Astrocyte of the hippocampus (primary cell): ENCODE results near the gene SHANK3.

ENCODE experiments used
- DNase-seq: peaks from one replicate; pipeline ENCODE4 v3.0.0; 2011; ENCODE audit warnings: low read depth, low spot score

Gene SHANK3

GRCh38 chr22:50699001-50699755 is 26.6 kb downstream of the SHANK3 start:
- DNase-seq: no peak

- DNase-seq: no peak
These were observed 27.2 kb downstream of the SHANK3 start for GRCh38 chr22:50699756-50700386.

- DNase-seq: no peak
These were observed 27.9 kb downstream of the SHANK3 start for GRCh38 chr22:50700387-50701075.

GRCh38 chr22:50701076-50701419 is 28.4 kb downstream of the SHANK3 start:
- DNase-seq: no peak

GRCh38 chr22:50701428-50702154 is 29.0 kb downstream of the SHANK3 start:
- DNase-seq: no peak

- DNase-seq: no peak
These were observed 29.6 kb downstream of the SHANK3 start for GRCh38 chr22:50702261-50702671.

GRCh38 chr22:50702821-50703725 is 30.4 kb downstream of the SHANK3 start:
- no peak for DNase-seq

GRCh38 chr22:50703726-50704509 is 31.3 kb downstream of the SHANK3 start:
- DNase-seq: no peak

GRCh38 chr22:50704510-50705218 is 32.0 kb downstream of the SHANK3 start:
- DNase-seq: no peak

GRCh38 chr22:50705219-50705691 is 32.6 kb downstream of the SHANK3 start:
- DNase-seq: peak; percentile 94

- DNase-seq: no peak
These were observed 33.3 kb downstream of the SHANK3 start for GRCh38 chr22:50705851-50706351.

- no peak for DNase-seq
These were observed 34.0 kb downstream of the SHANK3 start for GRCh38 chr22:50706481-50707125.

- no peak for DNase-seq
These were observed 35.9 kb downstream of the SHANK3 start for GRCh38 chr22:50708474-50708873.

- DNase-seq: no peak
These were observed 36.4 kb downstream of the SHANK3 start for GRCh38 chr22:50708996-50709395.

- DNase-seq: no peak
These were observed 37.6 kb downstream of the SHANK3 start for GRCh38 chr22:50710221-50710620.

GRCh38 chr22:50710886-50711285 is 38.3 kb downstream of the SHANK3 start:
- DNase-seq: no peak

- no peak for DNase-seq
These were observed 39.1 kb downstream of the SHANK3 start for GRCh38 chr22:50711446-50712340.
